IPS DF 4.7 (cell line): Measurements from ENCODE around the gene CNTNAP2.

ENCODE experiments used
- DNase-seq: peaks from one replicate; pipeline ENCODE4 v3.0.0-alpha.2; 2013; ENCODE audit warnings: low spot score; ENCODE audit errors: extremely low read depth

CNTNAP2 gene

GRCh38 chr7:146285418-146285817 lies 168.8 kb downstream of the CNTNAP2 start:
- no peak for DNase-seq

GRCh38 chr7:146290746-146291145 lies 174.1 kb downstream of the CNTNAP2 start:
- no peak for DNase-seq

GRCh38 chr7:146291900-146292299 lies 175.3 kb downstream of the CNTNAP2 start:
- no peak for DNase-seq

- DNase-seq = no peak
Observed at GRCh38 chr7:146296028-146296427, 179.4 kb downstream of the CNTNAP2 start.

- DNase-seq = no peak
Observed at GRCh38 chr7:146314962-146315361, 198.4 kb downstream of the CNTNAP2 start.

GRCh38 chr7:146319629-146320028 lies 203.0 kb downstream of the CNTNAP2 start:
- no peak for DNase-seq

GRCh38 chr7:146321301-146321700 lies 204.7 kb downstream of the CNTNAP2 start:
- DNase-seq = no peak

GRCh38 chr7:146331369-146331768 lies 214.8 kb downstream of the CNTNAP2 start:
- DNase-seq = no peak

GRCh38 chr7:146345251-146345650 lies 228.7 kb downstream of the CNTNAP2 start:
- DNase-seq = no peak

GRCh38 chr7:146346096-146346495 lies 229.5 kb downstream of the CNTNAP2 start:
- DNase-seq = no peak

- no peak for DNase-seq
Observed at GRCh38 chr7:146355216-146355615, 238.6 kb downstream of the CNTNAP2 start.

- no peak for DNase-seq
Observed at GRCh38 chr7:146359176-146359575, 242.6 kb downstream of the CNTNAP2 start.

GRCh38 chr7:146366938-146367337 lies 250.3 kb downstream of the CNTNAP2 start:
- DNase-seq = no peak

GRCh38 chr7:146370171-146370570 lies 253.6 kb downstream of the CNTNAP2 start:
- no peak for DNase-seq

- DNase-seq = no peak
Observed at GRCh38 chr7:146375170-146375569, 258.6 kb downstream of the CNTNAP2 start.

GRCh38 chr7:146378196-146378595 lies 261.6 kb downstream of the CNTNAP2 start:
- no peak for DNase-seq

- DNase-seq = no peak
Observed at GRCh38 chr7:146387140-146387539, 270.5 kb downstream of the CNTNAP2 start.

GRCh38 chr7:146388928-146389327 lies 272.3 kb downstream of the CNTNAP2 start:
- DNase-seq = no peak

GRCh38 chr7:146393346-146393745 lies 276.7 kb downstream of the CNTNAP2 start:
- DNase-seq = no peak

GRCh38 chr7:146397141-146397540 lies 280.5 kb downstream of the CNTNAP2 start:
- DNase-seq = no peak

- no peak for DNase-seq
Observed at GRCh38 chr7:146401939-146402338, 285.3 kb downstream of the CNTNAP2 start.

GRCh38 chr7:146405737-146406136 lies 289.1 kb downstream of the CNTNAP2 start:
- no peak for DNase-seq

- DNase-seq = no peak
Observed at GRCh38 chr7:146411975-146412374, 295.4 kb downstream of the CNTNAP2 start.

GRCh38 chr7:146412781-146413180 lies 296.2 kb downstream of the CNTNAP2 start:
- no peak for DNase-seq
